K562 (cell line): ENCODE measurements around the gene ADORA3. TPM values are rescaled to one million over a fixed set of nuclear protein-coding genes. Genes with fewer than 3 reads are reported as not detected.

Experiments
- BCL6 ChIP-seq: fragments of 250-450 bp; sonication (Bioruptor Pico); IDR thresholded peaks from 2 replicates; pipeline ENCODE4 v1.4.0; 2020
- C11orf30 ChIP-seq: fragments of 450-650 bp; IDR thresholded peaks from 2 replicates; pipeline ENCODE4 v1.6.1; 2016; ENCODE audit warnings: low read depth, mild to moderate bottlenecking
- EZH2 ChIP-seq: IDR thresholded peaks from 2 replicates; pipeline ENCODE4 v1.6.1; 2012; ENCODE audit warnings: low read depth, mild to moderate bottlenecking, inconsistent platforms, low read length, borderline replicate concordance
- FOXA3 ChIP-seq, 2 experiments: fragments of 450-650 bp in 1 of 2; sonication (generic) in 1 of 2; formaldehyde crosslinking; IDR thresholded peaks in 1 of 2; conservative IDR thresholded peaks in 1 of 2; 2 replicates each; pipeline versions ENCODE4 v1.4.0 to v1.8.0; 2020 to 2022; ENCODE audit warnings: mild to moderate bottlenecking in 2 of 2, missing genetic modification reagents in 1 of 2
- HNRNPK ChIP-seq: fragments of 200-400 bp; formaldehyde crosslinking; IDR thresholded peaks from one replicate; pipeline ENCODE4 v1.6.1; 2018; ENCODE audit warnings: mild to moderate bottlenecking, low read depth, low read length; ENCODE audit not compliant: poor library complexity, severe bottlenecking
- HNRNPL ChIP-seq: fragments of 200-400 bp; formaldehyde crosslinking; IDR thresholded peaks from 2 replicates; pipeline ENCODE4 v1.6.1; 2017; ENCODE audit warnings: low read depth, mild to moderate bottlenecking, low read length
- KLF13 ChIP-seq: fragments of 450-650 bp; IDR thresholded peaks from 2 replicates; pipeline ENCODE4 v1.6.1; 2016; ENCODE audit warnings: missing genetic modification characterization, low read depth, mild to moderate bottlenecking, missing compliant biosample characterization, moderate library complexity, borderline replicate concordance
- MCM3 ChIP-seq: fragments of 450-650 bp; IDR thresholded peaks from 2 replicates; pipeline ENCODE4 v1.6.1; 2016
- MEIS2 ChIP-seq: fragments of 450-650 bp; IDR thresholded peaks from 2 replicates; pipeline ENCODE4 v1.6.1; 2014; ENCODE audit warnings: mild to moderate bottlenecking; ENCODE audit not compliant: partially characterized antibody
- MIER1 ChIP-seq: fragments of 450-650 bp; IDR thresholded peaks from 2 replicates; pipeline ENCODE4 v1.6.1; 2016; ENCODE audit warnings: antibody characterized with exemption, mild to moderate bottlenecking, low read depth
- NFXL1 ChIP-seq: fragments of 450-650 bp; formaldehyde crosslinking; IDR thresholded peaks from 2 replicates; pipeline ENCODE4 v1.4.0; 2021; ENCODE audit warnings: mild to moderate bottlenecking
- NR3C1 ChIP-seq: sonication (generic); formaldehyde crosslinking; IDR thresholded peaks from 2 replicates; pipeline ENCODE4 v1.8.1; 2022; ENCODE audit warnings: missing genetic modification reagents
- PRDM10 ChIP-seq: fragments of 450-650 bp; IDR thresholded peaks from 2 replicates; pipeline ENCODE4 v1.6.1; 2018; ENCODE audit not compliant: partially characterized antibody
- PTBP1 ChIP-seq: fragments of 200-400 bp; formaldehyde crosslinking; IDR thresholded peaks from 2 replicates; pipeline ENCODE4 v1.6.1; 2017; ENCODE audit warnings: low read depth, low read length
- PURB ChIP-seq: sonication (generic); formaldehyde crosslinking; IDR thresholded peaks from 2 replicates; pipeline ENCODE4 v1.9.0; 2021; ENCODE audit warnings: low read depth, mild to moderate bottlenecking, missing genetic modification reagents
- SMARCC2 ChIP-seq: fragments of 450-650 bp; IDR thresholded peaks from 2 replicates; pipeline ENCODE4 v1.6.1; 2017; ENCODE audit warnings: antibody characterized with exemption, moderate library complexity, mild to moderate bottlenecking, low read depth
- SRSF7 ChIP-seq: fragments of 200-400 bp; formaldehyde crosslinking; optimal IDR thresholded peaks from 2 replicates; pipeline ENCODE3; 2017; ENCODE audit warnings: mild to moderate bottlenecking, low read depth, low read length
- TAF1 ChIP-seq: IDR thresholded peaks from 2 replicates; pipeline ENCODE4 v1.6.1; 2011; ENCODE audit warnings: mild to moderate bottlenecking, low read length, moderate library complexity; ENCODE audit not compliant: insufficient read depth, control insufficient read depth, severe bottlenecking; ENCODE audit errors: extremely low read depth
- TCF7 ChIP-seq: sonication (generic); IDR thresholded peaks from 2 replicates; pipeline ENCODE4 v1.6.1; 2016; ENCODE audit warnings: antibody characterized with exemption, borderline replicate concordance
- TOE1 ChIP-seq, 2 experiments: fragments of 450-650 bp in 1 of 2; sonication (generic) in 1 of 2; formaldehyde crosslinking in 1 of 2; IDR thresholded peaks; 2 replicates each; pipeline versions ENCODE4 v1.7.1 to v1.8.0; 2016 to 2022; ENCODE audit warnings: borderline replicate concordance in 2 of 2, mild to moderate bottlenecking in 2 of 2, antibody characterized with exemption in 1 of 2, inconsistent platforms in 1 of 2, low read depth in 1 of 2, missing genetic modification reagents in 1 of 2, moderate library complexity in 1 of 2
- XRCC3 ChIP-seq: fragments of 450-650 bp; IDR thresholded peaks from 2 replicates; pipeline ENCODE4 v1.6.1; 2017; ENCODE audit warnings: mild to moderate bottlenecking, moderate library complexity
- ZKSCAN3 ChIP-seq: fragments of 250-450 bp; sonication (Bioruptor Pico); IDR thresholded peaks from 2 replicates; pipeline ENCODE4 v1.4.0; 2020
- ZNF165 ChIP-seq: fragments of 250-450 bp; sonication (Bioruptor Pico); IDR thresholded peaks from 2 replicates; pipeline ENCODE4 v1.4.0; 2020; ENCODE audit warnings: borderline replicate concordance
- ZNF174 ChIP-seq: fragments of 250-450 bp; sonication (Bioruptor Pico); IDR thresholded peaks from 2 replicates; pipeline ENCODE4 v1.4.0; 2020; ENCODE audit warnings: mild to moderate bottlenecking
- ZNF175 ChIP-seq: fragments of 200-800 bp; sonication (Bioruptor generic); IDR thresholded peaks from 2 replicates; pipeline ENCODE4 v1.6.1; 2016; ENCODE audit warnings: low read depth, mild to moderate bottlenecking, missing genetic modification characterization, missing compliant biosample characterization
- ZNF41 ChIP-seq: fragments of 250-450 bp; sonication (Bioruptor Pico); conservative IDR thresholded peaks from 2 replicates; pipeline ENCODE4 v1.4.0; 2020; ENCODE audit warnings: mild to moderate bottlenecking
- ZNF766 ChIP-seq: fragments of 200-800 bp; sonication (Bioruptor generic); conservative IDR thresholded peaks from 2 replicates; pipeline ENCODE4 v1.6.1; 2016; ENCODE audit warnings: missing genetic modification characterization, missing compliant biosample characterization
- ZSCAN29 ChIP-seq: fragments of 450-650 bp; IDR thresholded peaks from 2 replicates; pipeline ENCODE4 v1.6.1; 2017
- ZZZ3 ChIP-seq: fragments of 450-650 bp; IDR thresholded peaks from 2 replicates; pipeline ENCODE4 v1.6.1; 2016; ENCODE audit warnings: antibody characterized with exemption, mild to moderate bottlenecking, moderate library complexity
- polyA plus RNA-seq, 8 experiments: library from polyadenylated mRNA; depleted of rRNA in 4 of 8; stranded (reverse) in 5 of 8; unstranded in 3 of 8; fragments of >200 nt; fragmentation: Nextera tagmentation in 2 of 8; fragmentation: Illumina TruSeq in 1 of 8; extraction: Ambion mirVana in 2 of 8; extraction: Trizol in 1 of 8; gene quantifications; 2 replicates each; pipeline versions ENCODE4 v1.2.1 to v1.2.3, GENCODE V29; 2011 to 2014; ENCODE audit warnings: inconsistent platforms in 1 of 8, missing spikeins in 1 of 8
- total RNA-seq, 7 experiments: library from RNA; depleted of rRNA in 6 of 7; stranded (reverse); fragments of >200 nt in 6 of 7; fragmentation: Illumina TruSeq in 2 of 7; extraction: Trizol in 2 of 7; gene quantifications; 2 replicates each; pipeline versions ENCODE4 v1.2.1 to v1.2.3, GENCODE V29; 2011 to 2021; ENCODE audit warnings: low replicate concordance in 1 of 7

Gene ADORA3
- total and polyA plus RNA-seq, 9 of the 15 experiments (the other 6 are each of a cell fraction or from before 2014, with no cell fraction given), result 0.09 to 0.35 (median 0.16) TPM; not detected in 3

- TF ChIP-seq ZSCAN29 (no peak), EZH2 (no peak), MEIS2 (no peak), PURB (CRISPR knock-in tag) (no peak), MIER1 (no peak), SMARCC2 (no peak), BCL6 (CRISPR knock-in tag) (peak; percentile 70; the same call in 1 of the 2 replicates), KLF13 (no peak), ZNF165 (CRISPR knock-in tag) (no peak), TOE1 (IDR thresholded peaks at IDR 0.05; ENCODE audit: borderline replicate concordance) (no peak), TOE1 (CRISPR knock-in tag; IDR thresholded peaks at IDR 0.05; ENCODE audit: borderline replicate concordance, low read depth) (no peak), C11orf30 (peak; percentile 76; the same call in 1 of the 2 replicates), NR3C1 (CRISPR knock-in tag) (no peak), ZNF41 (CRISPR knock-in tag) (peak; percentile 41; the same call in 1 of the 2 replicates), MCM3 (no peak), SRSF7 (no peak), TAF1 (no peak), ZNF175 (CRISPR knock-in tag) (peak; percentile 58; the same call in 1 of the 2 replicates), FOXA3 (CRISPR knock-in tag; conservative IDR thresholded peaks at IDR 0.05 in 1 of 2, IDR thresholded peaks at IDR 0.05 in 1 of 2) (no peak), ZZZ3 (no peak), TCF7 (no peak), HNRNPL (no peak), ZNF766 (CRISPR knock-in tag) (no peak), ZKSCAN3 (CRISPR knock-in tag) (peak; percentile 37; the same call in 1 of the 2 replicates), NFXL1 (CRISPR knock-in tag) (peak; percentile 60; the same call in 1 of the 2 replicates), HNRNPK (no peak), ZNF174 (CRISPR knock-in tag) (no peak), XRCC3 (no peak), PTBP1 (no peak), PRDM10 (no peak)
Observed at GRCh38 chr1:111503585-111504060, at the start of gene ADORA3, which contains the start of gene TMIGD3 (continued).
